ENCODE measurements around the gene DHRS1.

Gene DHRS1

GRCh38 chr14:24327303-24327702 is 27.7 kb upstream of the DHRS1 start:
- Histone ChIP-seq H3K9me3 (ENCODE audit: insufficient read depth, low read length, severe bottlenecking) (no peaks in the 10 kb centered on the region), H3K36me3 (ENCODE audit: insufficient read depth, low read length) (no peaks in the 10 kb centered on the region), H3K79me2 (ENCODE audit: insufficient read depth, low read length) (no peaks in the 10 kb centered on the region), H3K27me3 (ENCODE audit: insufficient read depth, low read length, poor library complexity) (no peaks in the 10 kb centered on the region), H3K4me1 (ENCODE audit: insufficient read depth, low read length) (peaks cover 14% of the 10 kb centered on the region), H4K20me1 (ENCODE audit: insufficient read depth, low read length) (peaks cover 12% of the 10 kb centered on the region), H3K4me3 (ENCODE audit: low read depth in 1 of 2, low read length in 2 of 2) (no peak overlapping the region), H3K4me2 (ENCODE audit: insufficient read depth, low read length) (no peak overlapping the region), H3K9ac (ENCODE audit: low read depth, low read length) (no peak overlapping the region), H2AFZ (ENCODE audit: low read depth, low read length) (no peak overlapping the region; the same call in 1 of the 2 replicates), H3K27ac (ENCODE audit: low read length) (no peak overlapping the region)
- ATAC-seq (ENCODE audit: insufficient read depth, low read depth) (no peak), DNase-seq (peak; percentile 20)
- TF ChIP-seq EZH2 (IDR thresholded peaks at IDR 0.05; ENCODE audit: borderline replicate concordance, low read depth, low read length, severe bottlenecking) (no peak), CTCF (IDR thresholded peaks at IDR 0.05; ENCODE audit: borderline replicate concordance, extremely low read depth, low read length, poor library complexity, severe bottlenecking) (no peak)

GRCh38 chr14:24325963-24326362 is 26.4 kb upstream of the DHRS1 start:
- no peaks in the 10 kb centered on the region for H3K79me2 ChIP-seq (ENCODE audit: insufficient read depth, low read length)
- no peak overlapping the region for H3K4me2 ChIP-seq (ENCODE audit: insufficient read depth, low read length)
- no peak for ATAC-seq (ENCODE audit: insufficient read depth, low read depth)

GRCh38 chr14:24325041-24325530 is 25.5 kb upstream of the DHRS1 start:
- H3K4me1 ChIP-seq (ENCODE audit: insufficient read depth, low read length) = peaks cover 6% of the 10 kb centered on the region; the same call in 1 of the 2 replicates
- no peaks in the 10 kb centered on the region for H3K36me3 ChIP-seq (ENCODE audit: insufficient read depth, low read length)
- no peak overlapping the region for H2AFZ ChIP-seq (ENCODE audit: low read depth, low read length)
- ATAC-seq (ENCODE audit: insufficient read depth, low read depth) (no peak), DNase-seq (no peak)
- no peak for TF ChIP-seq EZH2 (IDR thresholded peaks at IDR 0.05; ENCODE audit: borderline replicate concordance, low read depth, low read length, severe bottlenecking)
- no peak for TF ChIP-seq CTCF (IDR thresholded peaks at IDR 0.05; ENCODE audit: borderline replicate concordance, extremely low read depth, low read length, poor library complexity, severe bottlenecking)
- no peak overlapping the region for H3K27ac ChIP-seq (ENCODE audit: low read length)
- H3K4me2 ChIP-seq (ENCODE audit: insufficient read depth, low read length) = no peak overlapping the region
- no peak overlapping the region for H3K9ac ChIP-seq (ENCODE audit: low read depth, low read length)
- no peak overlapping the region for H3K4me3 ChIP-seq (ENCODE audit: low read depth in 1 of 2, low read length in 2 of 2)
- H3K79me2 ChIP-seq (ENCODE audit: insufficient read depth, low read length) = no peaks in the 10 kb centered on the region
- no peaks in the 10 kb centered on the region for H3K27me3 ChIP-seq (ENCODE audit: insufficient read depth, low read length, poor library complexity)
- peaks cover 6% of the 10 kb centered on the region; the same call in 1 of the 2 replicates for H4K20me1 ChIP-seq (ENCODE audit: insufficient read depth, low read length)
- H3K9me3 ChIP-seq (ENCODE audit: insufficient read depth, low read length, severe bottlenecking) = no peaks in the 10 kb centered on the region

More at GRCh38 chr14:24325963-24326362, 26.4 kb upstream of the DHRS1 start:
- H4K20me1 ChIP-seq (ENCODE audit: insufficient read depth, low read length) = peaks cover 11% of the 10 kb centered on the region; the same call in 1 of the 2 replicates
- H3K27ac ChIP-seq (ENCODE audit: low read length) = no peak overlapping the region
- peaks cover 6% of the 10 kb centered on the region; the same call in 1 of the 2 replicates for H3K4me1 ChIP-seq (ENCODE audit: insufficient read depth, low read length)
- no peaks in the 10 kb centered on the region for H3K9me3 ChIP-seq (ENCODE audit: insufficient read depth, low read length, severe bottlenecking)
- H3K36me3 ChIP-seq (ENCODE audit: insufficient read depth, low read length) = no peaks in the 10 kb centered on the region
- H3K27me3 ChIP-seq (ENCODE audit: insufficient read depth, low read length, poor library complexity) = no peaks in the 10 kb centered on the region
- no peak for DNase-seq
- H2AFZ ChIP-seq (ENCODE audit: low read depth, low read length) = no peak overlapping the region
- H3K9ac ChIP-seq (ENCODE audit: low read depth, low read length) = no peak overlapping the region
- H3K4me3 ChIP-seq (ENCODE audit: low read depth in 1 of 2, low read length in 2 of 2) = no peak overlapping the region
- no peak for TF ChIP-seq CTCF (IDR thresholded peaks at IDR 0.05; ENCODE audit: borderline replicate concordance, extremely low read depth, low read length, poor library complexity, severe bottlenecking)

GRCh38 chr14:24324024-24324423 is 24.4 kb upstream of the DHRS1 start:
- Histone ChIP-seq H3K79me2 (ENCODE audit: insufficient read depth, low read length) (no peaks in the 10 kb centered on the region), H4K20me1 (ENCODE audit: insufficient read depth, low read length) (no peaks in the 10 kb centered on the region), H3K4me1 (ENCODE audit: insufficient read depth, low read length) (peaks cover 6% of the 10 kb centered on the region; the same call in 1 of the 2 replicates), H3K4me2 (ENCODE audit: insufficient read depth, low read length) (no peak overlapping the region), H3K27me3 (ENCODE audit: insufficient read depth, low read length, poor library complexity) (no peaks in the 10 kb centered on the region), H3K4me3 (ENCODE audit: low read depth in 1 of 2, low read length in 2 of 2) (no peak overlapping the region), H2AFZ (ENCODE audit: low read depth, low read length) (no peak overlapping the region), H3K36me3 (ENCODE audit: insufficient read depth, low read length) (no peaks in the 10 kb centered on the region), H3K9me3 (ENCODE audit: insufficient read depth, low read length, severe bottlenecking) (no peaks in the 10 kb centered on the region), H3K9ac (ENCODE audit: low read depth, low read length) (no peak overlapping the region), H3K27ac (ENCODE audit: low read length) (no peak overlapping the region)
- no peak for TF ChIP-seq CTCF (IDR thresholded peaks at IDR 0.05; ENCODE audit: borderline replicate concordance, extremely low read depth, low read length, poor library complexity, severe bottlenecking)
- TF ChIP-seq EZH2 (IDR thresholded peaks at IDR 0.05; ENCODE audit: borderline replicate concordance, low read depth, low read length, severe bottlenecking) = no peak
- ATAC-seq (ENCODE audit: insufficient read depth, low read depth) (no peak), DNase-seq (no peak)
